Tibial nerve (tissue), 4 donors: ENCODE data around the gene CLK1.

Source experiments
- CTCF ChIP-seq, 5 experiments: fragments of 200-600 bp in 3 of 5; fragments of 450-650 bp in 2 of 5; sonication (generic) in 3 of 5; IDR thresholded peaks; one replicate each; pipeline ENCODE4 v1.5.1; 2016 to 2019; ENCODE audit warnings: antibody characterized with exemption in 5 of 5, mild to moderate bottlenecking in 3 of 5, moderate library complexity in 2 of 5
- EP300 ChIP-seq, 2 donors: sonication (generic); formaldehyde crosslinking; IDR thresholded peaks; one replicate each; pipeline ENCODE4 v1.6.1; 2017; ENCODE audit warnings: antibody characterized with exemption in 2 of 2, mild to moderate bottlenecking in 1 of 2
- POLR2A ChIP-seq, 2 donors: fragments of 450-650 bp; IDR thresholded peaks; one replicate each; pipeline ENCODE4 v1.6.1; 2017; ENCODE audit warnings: antibody characterized with exemption in 2 of 2, mild to moderate bottlenecking in 2 of 2, moderate library complexity in 2 of 2

GRCh38 chr2:200878289-200878880 lies 13.9 kb upstream of the CLK1 start:
- TF ChIP-seq POLR2A (IDR thresholded peaks at IDR 0.05) = no peak
- no peak for TF ChIP-seq CTCF (IDR thresholded peaks at IDR 0.05)
- no peak for TF ChIP-seq EP300 (IDR thresholded peaks at IDR 0.05)
